Measurements from ENCODE around the gene ZC2HC1C.
"Not testable (repeated sequence)": the region's sequence is repeated elsewhere in the genome, so short reads cannot be mapped to it uniquely, and the experiment has no call there.

The ZC2HC1C gene

GRCh38 chr14:75096959-75097358 is 27.5 kb downstream of the ZC2HC1C start:
- no peak for DNase-seq

GRCh38 chr14:75098212-75098611 is 28.8 kb downstream of the ZC2HC1C start:
- DNase-seq, result no peak

- DNase-seq, result no peak
These were observed 29.2 kb downstream of the ZC2HC1C start for GRCh38 chr14:75098682-75099081.

- DNase-seq, result no peak
These were observed 32.0 kb downstream of the ZC2HC1C start for GRCh38 chr14:75101491-75101890.

GRCh38 chr14:75107186-75107585 is 37.7 kb downstream of the ZC2HC1C start:
- DNase-seq, result no peak

- DNase-seq, result no peak
These were observed 40.4 kb downstream of the ZC2HC1C start for GRCh38 chr14:75109877-75110276.

GRCh38 chr14:75113932-75114539 is 44.6 kb downstream of the ZC2HC1C start:
- no peak for DNase-seq

GRCh38 chr14:75119056-75119455 is 49.6 kb downstream of the ZC2HC1C start:
- DNase-seq, result no peak

- DNase-seq, result no peak
These were observed 51.3 kb downstream of the ZC2HC1C start for GRCh38 chr14:75120541-75121291.

- DNase-seq, result no peak
These were observed 52.1 kb downstream of the ZC2HC1C start for GRCh38 chr14:75121552-75121951.

- no peak for DNase-seq
These were observed 54.5 kb downstream of the ZC2HC1C start for GRCh38 chr14:75123991-75124390.

- no peak for DNase-seq
These were observed 56.2 kb downstream of the ZC2HC1C start for GRCh38 chr14:75125617-75126016.

- no peak for DNase-seq
These were observed 56.7 kb downstream of the ZC2HC1C start for GRCh38 chr14:75126121-75126544.

GRCh38 chr14:75126679-75127473 is 57.4 kb downstream of the ZC2HC1C start, which contains the start of gene NEK9:
NEK9 (minus strand) TSS chr14:75127048; CDS start chr14:75126921, 127 bp downstream.
- peak; percentile 31 for DNase-seq

- DNase-seq, result not testable (repeated sequence)
These were observed 58.0 kb downstream of the ZC2HC1C start for GRCh38 chr14:75127474-75127820.

- no peak for DNase-seq
These were observed 58.6 kb downstream of the ZC2HC1C start for GRCh38 chr14:75127903-75128595.

- DNase-seq, result no peak
These were observed 59.2 kb downstream of the ZC2HC1C start for GRCh38 chr14:75128596-75128990.

Data from NCI-H748 treated with DMSO at 0.1 percent for 48 hours (cell line).